Measurements from ENCODE around the gene WNT4.
"Not testable (repeated sequence)": the region's sequence is repeated elsewhere in the genome, so short reads cannot be mapped to it uniquely, and the experiment has no call there.

Gene WNT4

DNA sequence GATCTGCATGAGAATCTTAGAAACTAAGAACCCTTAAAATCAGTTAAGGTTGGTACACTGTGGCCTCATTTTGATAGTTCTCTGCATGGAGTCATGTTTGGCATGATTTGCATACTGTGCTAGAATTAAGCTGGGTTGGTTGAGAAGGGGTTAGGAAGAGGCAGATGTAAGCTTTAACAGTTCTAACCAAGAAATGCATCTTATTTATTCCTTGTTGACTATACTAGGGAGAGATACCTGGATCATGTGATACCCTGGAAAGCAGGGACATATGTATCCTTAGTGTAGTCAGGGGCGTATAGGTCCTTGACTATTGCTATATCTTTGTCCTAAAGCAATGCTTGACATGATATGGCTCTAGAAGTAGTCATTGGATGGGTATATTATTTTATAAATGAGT is 49.4 kb downstream of the WNT4 start:
- no peak for DNase-seq (ENCODE audit: extremely low read depth, low read depth)
- TF ChIP-seq, protein P1, sequence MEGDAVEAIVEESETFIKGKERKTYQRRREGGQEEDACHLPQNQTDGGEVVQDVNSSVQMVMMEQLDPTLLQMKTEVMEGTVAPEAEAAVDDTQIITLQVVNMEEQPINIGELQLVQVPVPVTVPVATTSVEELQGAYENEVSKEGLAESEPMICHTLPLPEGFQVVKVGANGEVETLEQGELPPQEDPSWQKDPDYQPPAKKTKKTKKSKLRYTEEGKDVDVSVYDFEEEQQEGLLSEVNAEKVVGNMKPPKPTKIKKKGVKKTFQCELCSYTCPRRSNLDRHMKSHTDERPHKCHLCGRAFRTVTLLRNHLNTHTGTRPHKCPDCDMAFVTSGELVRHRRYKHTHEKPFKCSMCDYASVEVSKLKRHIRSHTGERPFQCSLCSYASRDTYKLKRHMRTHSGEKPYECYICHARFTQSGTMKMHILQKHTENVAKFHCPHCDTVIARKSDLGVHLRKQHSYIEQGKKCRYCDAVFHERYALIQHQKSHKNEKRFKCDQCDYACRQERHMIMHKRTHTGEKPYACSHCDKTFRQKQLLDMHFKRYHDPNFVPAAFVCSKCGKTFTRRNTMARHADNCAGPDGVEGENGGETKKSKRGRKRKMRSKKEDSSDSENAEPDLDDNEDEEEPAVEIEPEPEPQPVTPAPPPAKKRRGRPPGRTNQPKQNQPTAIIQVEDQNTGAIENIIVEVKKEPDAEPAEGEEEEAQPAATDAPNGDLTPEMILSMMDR (IDR thresholded peaks at IDR 0.05; ENCODE audit: low read depth, low read length), result no peak

DNA sequence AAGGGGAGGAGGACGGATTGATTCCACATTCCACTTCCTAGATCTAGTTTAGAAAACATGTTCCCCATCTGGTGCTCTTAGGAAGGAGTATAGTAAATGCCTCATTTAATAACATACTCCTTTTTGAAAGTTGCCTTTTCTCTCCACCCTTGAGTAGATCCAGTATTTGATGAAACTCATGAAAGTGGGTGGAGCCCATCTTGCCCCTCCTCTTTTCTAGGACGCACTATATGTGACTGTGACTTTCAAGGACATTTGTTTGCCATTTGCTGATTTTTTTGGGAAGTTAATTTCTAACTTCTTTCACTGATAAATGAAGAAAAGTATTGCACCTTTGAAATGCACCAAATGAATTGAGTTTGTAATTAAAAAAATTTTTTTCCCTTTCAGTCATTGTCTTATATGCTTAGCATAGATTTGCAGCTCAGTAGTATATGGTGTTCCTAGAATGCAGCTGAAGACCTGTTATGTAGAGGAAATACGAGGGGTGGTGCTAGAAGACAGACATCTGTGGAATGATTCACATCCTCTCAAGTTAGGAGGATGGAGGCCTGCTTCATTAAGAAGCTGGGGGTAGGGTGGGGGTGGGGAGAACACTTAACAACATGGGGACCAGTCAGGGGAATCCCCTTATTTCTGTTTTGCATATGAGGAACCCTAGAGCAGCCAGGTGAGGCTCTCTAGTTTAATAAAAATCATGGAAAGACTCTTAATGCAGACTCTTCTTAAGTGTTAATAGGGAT is 50.7 kb downstream of the WNT4 start:
- not testable (repeated sequence) for DNase-seq (ENCODE audit: extremely low read depth, low read depth)

DNA sequence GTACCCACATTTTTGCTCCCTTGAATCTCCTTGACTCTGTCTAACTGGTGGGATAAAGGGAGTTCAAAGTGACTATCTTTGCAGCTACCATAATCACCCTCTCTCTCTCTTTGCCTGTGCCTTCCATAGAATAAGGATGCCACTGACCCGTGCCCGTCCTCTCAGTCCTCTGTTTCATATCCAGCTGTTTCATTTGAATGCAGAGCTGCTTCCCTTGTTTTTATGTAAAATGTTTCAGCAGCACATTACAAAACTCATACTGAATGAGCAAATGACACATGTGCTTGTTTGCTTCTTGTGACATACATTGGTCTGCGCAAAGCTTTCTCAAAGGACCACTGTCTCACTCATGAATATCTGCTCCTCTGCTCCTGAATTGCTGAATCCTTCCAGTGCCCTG is 52.0 kb downstream of the WNT4 start:
- DNase-seq (ENCODE audit: extremely low read depth, low read depth), result no peak
- TF ChIP-seq, protein P1 (IDR thresholded peaks at IDR 0.05; ENCODE audit: low read depth, low read length), result no peak

DNA sequence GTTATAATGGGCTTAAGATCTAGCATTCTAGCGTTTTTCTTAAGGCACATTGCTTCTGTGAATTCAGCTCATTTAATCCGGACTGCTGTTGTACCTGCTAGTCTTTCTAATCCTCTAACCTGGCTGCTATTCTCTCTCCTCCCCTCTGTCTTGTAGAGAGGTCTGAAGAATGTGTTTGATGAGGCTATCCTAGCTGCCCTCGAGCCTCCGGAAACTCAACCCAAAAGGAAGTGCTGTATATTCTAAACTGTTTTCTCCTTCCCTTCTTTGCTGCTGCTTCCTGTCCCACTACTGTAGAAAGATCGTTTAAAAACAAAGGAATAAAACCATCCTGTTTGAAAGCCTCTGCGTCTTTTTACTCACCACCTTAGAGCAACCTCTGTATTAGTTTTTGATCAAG is 53.1 kb downstream of the WNT4 start:
- TF ChIP-seq, protein P1 (IDR thresholded peaks at IDR 0.05; ENCODE audit: low read depth, low read length), result no peak
- no peak for DNase-seq (ENCODE audit: extremely low read depth, low read depth)

DNA sequence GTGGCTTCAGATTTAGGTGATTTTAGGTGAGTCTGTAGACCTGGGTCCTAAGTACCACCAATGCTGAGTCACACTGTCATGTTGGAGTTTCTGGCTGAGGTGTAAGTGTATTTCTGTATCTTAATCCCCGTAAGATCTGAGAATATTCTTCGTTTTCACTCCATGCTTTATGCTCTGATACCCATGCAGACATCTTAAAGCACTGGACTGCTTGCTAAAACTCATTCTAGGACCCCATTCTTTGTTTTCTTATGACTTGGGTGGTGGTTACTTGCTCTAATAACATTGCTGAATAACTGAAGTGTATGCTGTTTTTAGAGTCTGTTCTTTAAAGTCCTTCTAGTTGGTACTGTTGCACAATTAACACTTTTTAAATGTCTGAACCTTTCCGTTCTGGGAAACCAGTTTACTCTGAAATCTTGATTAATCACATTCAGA is 53.7 kb downstream of the WNT4 start:
- TF ChIP-seq, protein P1 (IDR thresholded peaks at IDR 0.05; ENCODE audit: low read depth, low read length), result no peak

DNA sequence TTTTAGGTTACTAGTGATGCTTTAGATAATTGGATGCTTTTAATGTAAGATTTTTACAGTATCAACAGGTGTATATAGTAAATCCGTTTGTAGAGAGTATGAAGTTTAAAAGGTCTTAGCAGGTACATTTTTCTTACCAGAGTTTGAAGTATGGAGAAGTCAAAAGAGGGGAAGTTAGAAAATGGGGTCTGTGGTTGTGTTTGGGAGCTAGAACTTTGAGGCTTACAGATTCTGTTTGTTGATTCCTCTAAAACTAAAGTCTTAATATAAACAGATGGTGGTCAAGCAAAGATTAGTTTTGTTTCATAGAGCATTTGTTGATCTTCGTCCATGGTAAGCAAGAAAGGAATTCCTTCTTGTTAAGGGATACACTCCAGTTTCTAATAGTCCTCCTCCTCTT is 54.6 kb downstream of the WNT4 start:
- no peak for DNase-seq (ENCODE audit: extremely low read depth, low read depth)
- TF ChIP-seq, protein P1 (IDR thresholded peaks at IDR 0.05; ENCODE audit: low read depth, low read length), result no peak

More for the DNA sequence above, 53.7 kb downstream of the WNT4 start:
- DNase-seq (ENCODE audit: extremely low read depth, low read depth), result no peak

DNA sequence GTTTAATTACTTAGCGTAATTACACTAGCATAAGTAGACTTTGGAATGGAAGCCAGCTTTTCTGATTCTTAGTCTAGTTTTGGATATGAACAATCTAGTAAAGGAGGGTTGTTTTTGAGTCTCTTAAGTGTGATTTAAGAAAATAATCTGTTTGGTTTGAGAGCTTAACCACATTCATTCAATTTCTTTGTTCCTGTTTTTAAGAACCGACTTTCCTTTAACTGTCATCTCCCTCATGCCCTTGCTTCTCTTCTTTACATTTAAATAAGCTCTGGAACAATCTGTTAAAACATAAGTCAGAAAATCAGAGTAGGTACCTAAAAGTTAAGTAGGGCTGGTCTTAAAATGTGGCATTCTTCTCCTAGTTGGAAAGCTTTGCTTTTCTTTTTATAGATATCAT is 62.7 kb downstream of the WNT4 start:
- no peak for DNase-seq (ENCODE audit: extremely low read depth, low read depth)
- TF ChIP-seq, protein P1 (IDR thresholded peaks at IDR 0.05; ENCODE audit: low read depth, low read length), result no peak

DNA sequence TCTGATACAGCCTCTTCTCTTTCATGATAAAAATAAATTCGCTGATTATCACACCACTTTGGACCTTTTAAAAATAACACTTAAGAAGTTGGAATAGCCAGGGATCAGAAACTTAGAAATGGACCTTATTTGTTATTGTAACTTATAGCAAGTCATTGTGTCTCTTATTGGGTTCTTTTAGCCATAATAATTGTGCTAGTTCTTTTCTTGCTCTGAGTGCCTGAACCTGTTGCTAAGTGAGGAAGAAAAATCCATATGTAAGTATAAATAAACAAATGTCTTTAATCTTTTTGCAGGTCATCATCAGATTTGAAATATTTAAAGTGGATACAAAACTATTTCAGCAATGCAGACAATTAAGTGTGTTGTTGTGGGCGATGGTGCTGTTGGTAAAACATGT is 64.8 kb downstream of the WNT4 start:
- no peak for DNase-seq (ENCODE audit: extremely low read depth, low read depth)
- TF ChIP-seq, protein P1 (IDR thresholded peaks at IDR 0.05; ENCODE audit: low read depth, low read length), result no peak
